Colon (tissue), 2 donors: Measurements from ENCODE around the gene STON1.
"Not testable (repeated sequence)": the region's sequence is repeated elsewhere in the genome, so short reads cannot be mapped to it uniquely, and the experiment has no call there.

Source experiments
- FAIRE-seq: peaks from 2 replicates; lab custom pipeline; 2012; peaks lifted over from hg19 to GRCh38; lab: Jason Lieb, UNC
- donor health status: control.
- donor health status: control.

The STON1 gene

GRCh38 chr2:48617618-48618017 is 87.7 kb downstream of the STON1 start, which contains the start of gene GTF2A1L:
Gene GTF2A1L (plus strand): TSS chr2:48617856. CDS start chr2:48617875, 19 bp downstream.
- no peak for FAIRE-seq

- no peak for FAIRE-seq
These were observed 89.6 kb downstream of the STON1 start for GRCh38 chr2:48619526-48619925.

GRCh38 chr2:48620604-48621003 is 90.7 kb downstream of the STON1 start:
- no peak for FAIRE-seq

GRCh38 chr2:48622691-48623090 is 92.7 kb downstream of the STON1 start:
- FAIRE-seq: not testable (repeated sequence)

GRCh38 chr2:48624696-48625095 is 94.7 kb downstream of the STON1 start:
- no peak for FAIRE-seq

- FAIRE-seq: no peak
These were observed 96.1 kb downstream of the STON1 start for GRCh38 chr2:48626047-48626446.

GRCh38 chr2:48633143-48633542 is 103.2 kb downstream of the STON1 start:
- FAIRE-seq: no peak

GRCh38 chr2:48635786-48636185 is 105.8 kb downstream of the STON1 start:
- FAIRE-seq: no peak

- no peak for FAIRE-seq
These were observed 108.3 kb downstream of the STON1 start for GRCh38 chr2:48638261-48638660.
